ENCODE results near the gene ATF7. TPM values are rescaled to one million over a fixed set of nuclear protein-coding genes. Genes with fewer than 3 reads are reported as not detected.

Gene ATF7
- 10 to 100 TPM; 28.6 to 43.0 TPM for total RNA-seq

- Mint-ChIP-seq H3K4me1 (peaks cover 45% of the 10 kb centered on the region), H3K36me3 (ENCODE audit: low read depth) (peaks cover 8% of the 10 kb centered on the region), H3K9me3 (no peaks in the 10 kb centered on the region), H3K4me3 (peak within 1 kb of the TSS; percentile 100), H3K27ac (peak within 1 kb of the TSS; percentile 97), H3K27me3 (no peaks in the 10 kb centered on the region)
- POLR2A ChIA-PET = interaction anchor here (0.6 kb wide), 1 partner anchor 103 kb away, joined by 4 read pairs; no protein-coding TSS in a partner anchor
- DNase-seq = peak; percentile 98
- CTCF ChIA-PET = interaction anchor here (0.7 to 1.5 kb wide), 2 partner anchors 10 to 30 kb away, joined by 3 to 5 read pairs; no protein-coding TSS in a partner anchor
These were observed at the start of gene ATF7 for GRCh38 chr12:53625946-53626701. Gene ATF7 (minus strand): TSS chr12:53626382. CDS start chr12:53601000, 25,382 bp downstream.

DNA sequence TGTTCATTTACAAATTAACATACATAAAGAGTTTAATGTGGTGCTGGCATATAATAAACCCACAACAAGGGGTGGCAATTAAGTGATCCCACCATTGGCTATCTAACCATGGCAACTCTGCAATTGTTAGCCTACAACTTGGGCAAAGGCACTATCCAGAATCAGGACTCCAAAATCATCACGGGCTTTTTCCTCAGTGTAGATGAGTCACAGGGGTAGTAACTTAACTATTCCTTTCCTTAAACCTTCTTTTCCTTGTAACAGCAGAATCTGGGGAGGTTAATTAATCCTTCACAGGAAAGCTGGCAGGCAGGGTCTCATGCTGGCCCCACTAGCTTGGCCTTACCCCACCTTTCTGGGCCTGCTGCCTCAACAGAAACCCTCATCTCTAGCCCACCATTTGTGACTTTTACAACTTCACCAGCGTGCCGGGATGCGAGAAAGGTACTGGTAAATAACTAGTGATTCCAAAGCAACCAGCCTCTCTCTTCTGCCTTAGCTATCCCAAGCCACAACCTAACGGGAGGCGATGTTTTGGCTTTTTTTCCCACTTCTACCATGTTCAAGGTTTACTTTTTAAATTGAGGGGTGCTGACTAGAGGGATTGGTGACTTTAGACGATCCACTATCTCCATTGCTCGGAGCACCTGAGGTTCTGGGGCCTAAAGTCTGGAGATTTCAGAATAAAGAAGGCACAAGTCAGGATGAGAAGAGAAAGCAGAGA is 49.0 kb upstream of the ATF7 start:
- POLR2A ChIA-PET = interaction anchor here (1.4 kb wide), 1 partner anchor 132 kb away, joined by 9 read pairs; no protein-coding TSS in a partner anchor
- Mint-ChIP-seq H3K27ac (peak overlapping the region; percentile 97), H3K9me3 (no peaks in the 10 kb centered on the region), H3K4me3 (peak overlapping the region; percentile 92), H3K27me3 (peaks cover 27% of the 10 kb centered on the region), H3K4me1 (peaks cover 39% of the 10 kb centered on the region), H3K36me3 (ENCODE audit: low read depth) (peaks cover 30% of the 10 kb centered on the region)
- no peak for DNase-seq
- CTCF ChIA-PET = interaction anchor here (0.6 to 3.7 kb wide), 34 partner anchors 9 to 354 kb away, joined by 3 to 24 read pairs (median 4); partner anchors contain the start of gene CALCOCO1

DNA sequence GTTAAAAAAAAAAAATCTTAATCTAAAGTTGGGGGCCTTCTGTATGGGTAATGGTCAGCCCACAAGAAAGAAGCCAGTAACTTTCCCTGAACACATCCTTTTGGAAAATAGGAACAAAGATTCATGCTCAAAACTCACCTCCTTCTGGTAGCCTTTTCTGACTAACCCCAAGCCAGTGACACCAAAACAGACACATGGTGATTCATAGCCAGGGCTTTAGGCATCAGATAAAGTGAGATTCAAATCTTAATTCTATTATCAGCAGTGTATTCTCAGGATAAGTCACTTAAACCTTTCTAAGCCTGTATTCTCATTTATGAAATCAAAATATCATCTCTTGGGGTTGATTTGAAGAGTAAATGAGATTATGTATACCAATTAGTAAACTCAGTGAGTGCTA is 44.8 kb upstream of the ATF7 start:
- no peak for DNase-seq
- Mint-ChIP-seq H3K36me3 (ENCODE audit: low read depth) (peaks cover 54% of the 10 kb centered on the region), H3K27ac (no peak overlapping the region), H3K4me1 (peaks cover 29% of the 10 kb centered on the region), H3K9me3 (no peaks in the 10 kb centered on the region), H3K27me3 (no peaks in the 10 kb centered on the region), H3K4me3 (no peak overlapping the region)
- CTCF ChIA-PET = interaction anchor here (0.6 kb wide), 1 partner anchor 18 kb away, joined by 3 read pairs; no protein-coding TSS in a partner anchor
- POLR2A ChIA-PET = no interaction called here

DNA sequence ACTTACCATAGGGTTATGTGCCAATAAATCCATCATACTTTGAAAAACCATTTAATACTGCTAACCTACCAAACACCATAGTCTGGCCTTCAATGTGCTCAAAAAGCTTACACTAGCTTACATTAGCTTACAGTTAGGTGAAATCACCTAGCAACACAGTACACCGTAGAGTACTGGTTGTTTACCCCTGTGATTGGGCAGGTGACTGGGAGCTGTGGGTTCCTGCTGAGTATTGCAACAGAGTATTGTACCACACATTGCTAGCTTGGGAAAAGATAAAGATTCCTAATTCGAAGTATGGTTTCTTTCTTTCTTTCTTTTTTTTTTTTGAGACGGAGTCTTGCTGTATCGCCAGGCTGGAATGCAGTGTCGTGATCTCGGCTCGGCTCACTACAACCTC is 44.1 kb upstream of the ATF7 start:
- H3K9me3 Mint-ChIP-seq = no peaks in the 10 kb centered on the region
- no peak overlapping the region for H3K27ac Mint-ChIP-seq
- ChIA-PET CTCF (interaction anchor here (0.6 kb wide), 2 partner anchors 14 to 18 kb away, joined by 3 read pairs; no protein-coding TSS in a partner anchor), POLR2A (no interaction called here)
- DNase-seq = no peak
- H3K36me3 Mint-ChIP-seq (ENCODE audit: low read depth) = peaks cover 60% of the 10 kb centered on the region
- no peak overlapping the region for H3K4me3 Mint-ChIP-seq
- no peaks in the 10 kb centered on the region for H3K27me3 Mint-ChIP-seq
- H3K4me1 Mint-ChIP-seq = peaks cover 29% of the 10 kb centered on the region

GRCh38 chr12:53667080-53667479 is 40.9 kb upstream of the ATF7 start:
- H3K27me3 Mint-ChIP-seq = no peaks in the 10 kb centered on the region
- H3K4me3 Mint-ChIP-seq = no peak overlapping the region
- no peaks in the 10 kb centered on the region for H3K9me3 Mint-ChIP-seq
- ChIA-PET POLR2A (no interaction called here), CTCF (interaction anchor here (0.8 to 1.9 kb wide), 3 partner anchors 8 to 124 kb away, joined by 5 to 7 read pairs (median 6); partner anchors contain the start of gene ATP5MC2)
- DNase-seq = no peak
- no peak overlapping the region for H3K27ac Mint-ChIP-seq
- peaks cover 57% of the 10 kb centered on the region for H3K36me3 Mint-ChIP-seq (ENCODE audit: low read depth)
- peaks cover 6% of the 10 kb centered on the region for H3K4me1 Mint-ChIP-seq

- Mint-ChIP-seq H3K4me1 (peaks cover 2% of the 10 kb centered on the region), H3K27me3 (no peaks in the 10 kb centered on the region), H3K4me3 (no peak overlapping the region), H3K9me3 (no peaks in the 10 kb centered on the region), H3K27ac (peak overlapping the region; percentile 16), H3K36me3 (ENCODE audit: low read depth) (peaks cover 48% of the 10 kb centered on the region)
- DNase-seq = no peak
- ChIA-PET POLR2A (no interaction called here), CTCF (interaction anchor here (1.4 to 2.3 kb wide), 2 partner anchors 11 to 81 kb away, joined by 3 to 9 read pairs; partner anchors contain the start of gene ATP5MC2)
These were observed 38.8 kb upstream of the ATF7 start for GRCh38 chr12:53664936-53665335.

- H3K27ac Mint-ChIP-seq = no peak overlapping the region
- no peak overlapping the region for H3K4me3 Mint-ChIP-seq
- no peaks in the 10 kb centered on the region for H3K27me3 Mint-ChIP-seq
- peaks cover 41% of the 10 kb centered on the region for H3K36me3 Mint-ChIP-seq (ENCODE audit: low read depth)
- no peak for DNase-seq
- peaks cover 2% of the 10 kb centered on the region for H3K4me1 Mint-ChIP-seq
- POLR2A ChIA-PET = no interaction called here
- no peaks in the 10 kb centered on the region for H3K9me3 Mint-ChIP-seq
- CTCF ChIA-PET = interaction anchor here (0.7 to 2.3 kb wide), 3 partner anchors 11 to 120 kb away, joined by 3 to 9 read pairs (median 3); partner anchors contain the start of gene ATP5MC2
These were observed 38.0 kb upstream of the ATF7 start for GRCh38 chr12:53664191-53664590.

GRCh38 chr12:53660041-53660440 is 33.9 kb upstream of the ATF7 start:
- ChIA-PET POLR2A (no interaction called here), CTCF (interaction anchor here (1.0 kb wide), 1 partner anchor 16 kb away, joined by 3 read pairs; the partner anchor contains the start of gene ATP5MC2)
- Mint-ChIP-seq H3K27ac (no peak overlapping the region), H3K4me1 (no peaks in the 10 kb centered on the region), H3K27me3 (no peaks in the 10 kb centered on the region), H3K4me3 (no peak overlapping the region), H3K9me3 (no peaks in the 10 kb centered on the region), H3K36me3 (ENCODE audit: low read depth) (peaks cover 18% of the 10 kb centered on the region)
- DNase-seq = no peak

DNA sequence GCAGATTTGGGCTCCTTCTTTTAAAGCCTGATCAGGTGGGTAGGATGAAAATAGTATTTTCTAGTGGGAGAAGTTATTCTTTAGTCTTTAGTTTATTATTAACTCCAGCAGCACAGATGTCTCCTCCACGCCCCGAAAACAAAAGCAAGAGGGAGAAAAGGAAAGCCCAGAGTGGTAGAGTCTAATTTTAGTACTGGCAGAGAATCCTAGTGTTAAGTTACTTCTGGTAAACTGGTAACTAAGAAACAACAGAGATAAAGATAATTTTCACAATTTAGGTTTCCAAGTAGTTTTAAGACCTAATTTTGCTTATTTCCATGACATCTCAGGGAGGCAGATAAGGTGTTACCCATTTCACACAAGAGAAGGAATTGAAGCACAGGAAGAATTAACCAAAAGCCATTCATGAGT is 33.4 kb upstream of the ATF7 start:
- CTCF ChIA-PET = interaction anchor here (1.0 kb wide), 1 partner anchor 16 kb away, joined by 3 read pairs; the partner anchor contains the start of gene ATP5MC2
- Mint-ChIP-seq H3K4me1 (no peaks in the 10 kb centered on the region), H3K36me3 (ENCODE audit: low read depth) (peaks cover 14% of the 10 kb centered on the region), H3K4me3 (no peak overlapping the region), H3K27ac (no peak overlapping the region), H3K9me3 (no peaks in the 10 kb centered on the region), H3K27me3 (no peaks in the 10 kb centered on the region)
- no peak for DNase-seq
- POLR2A ChIA-PET = no interaction called here

- DNase-seq = no peak
- Mint-ChIP-seq H3K9me3 (no peaks in the 10 kb centered on the region), H3K27me3 (no peaks in the 10 kb centered on the region), H3K4me3 (no peak overlapping the region), H3K36me3 (ENCODE audit: low read depth) (peaks cover 11% of the 10 kb centered on the region), H3K4me1 (no peaks in the 10 kb centered on the region), H3K27ac (no peak overlapping the region)
- CTCF ChIA-PET = interaction anchor here (0.8 to 0.9 kb wide), 3 partner anchors 9 to 13 kb away, joined by 3 read pairs; no protein-coding TSS in a partner anchor
- POLR2A ChIA-PET = no interaction called here
These were observed 32.9 kb upstream of the ATF7 start for GRCh38 chr12:53659011-53659551.

- CTCF ChIA-PET = no interaction called here
- Mint-ChIP-seq H3K27ac (no peak overlapping the region), H3K4me3 (no peak overlapping the region), H3K4me1 (no peaks in the 10 kb centered on the region), H3K27me3 (no peaks in the 10 kb centered on the region), H3K36me3 (ENCODE audit: low read depth) (peaks cover 5% of the 10 kb centered on the region), H3K9me3 (no peaks in the 10 kb centered on the region)
- POLR2A ChIA-PET = no interaction called here
- DNase-seq = no peak
These were observed 30.9 kb upstream of the ATF7 start for GRCh38 chr12:53657041-53657440.

DNA sequence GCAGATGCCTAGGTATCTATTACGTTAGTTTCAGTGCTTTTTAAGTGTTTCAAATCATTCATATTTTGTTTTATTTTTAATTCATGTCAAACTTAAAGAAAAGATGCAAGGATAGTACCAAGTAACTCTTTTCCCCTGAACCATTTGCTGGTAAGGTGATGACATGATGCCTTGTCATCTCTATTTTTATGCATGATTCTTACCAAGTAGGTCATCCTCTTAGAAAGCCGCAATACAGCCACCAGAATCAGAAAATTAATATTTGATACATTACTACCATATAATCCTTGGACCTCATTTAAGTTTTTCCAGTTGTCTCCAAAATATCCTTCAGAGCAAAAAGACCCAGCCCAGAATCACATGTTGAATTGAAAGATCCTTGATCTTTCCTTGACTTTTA is 27.4 kb upstream of the ATF7 start:
- Mint-ChIP-seq H3K27me3 (no peaks in the 10 kb centered on the region), H3K4me1 (no peaks in the 10 kb centered on the region), H3K27ac (no peak overlapping the region), H3K4me3 (no peak overlapping the region), H3K9me3 (no peaks in the 10 kb centered on the region), H3K36me3 (ENCODE audit: low read depth) (no peaks in the 10 kb centered on the region)
- no peak for DNase-seq
- ChIA-PET POLR2A (no interaction called here), CTCF (no interaction called here)
